Measurements from ENCODE around the gene JPH3. TPM values are rescaled to one million over a fixed set of nuclear protein-coding genes. Genes with fewer than 3 reads are reported as not detected.

The JPH3 gene
- total RNA-seq, 1 experiment from 2014 or later, result 1.4 TPM

GRCh38 chr16:87656328-87656727 is 54.0 kb downstream of the JPH3 start:
- intact Hi-C loops (cut with micrococcal nuclease; ENCODE audit: unreplicated experiment), result no loop called here
- POLR2A ChIA-PET (ENCODE audit: low non-redundant PET), result no interaction called here

DNA sequence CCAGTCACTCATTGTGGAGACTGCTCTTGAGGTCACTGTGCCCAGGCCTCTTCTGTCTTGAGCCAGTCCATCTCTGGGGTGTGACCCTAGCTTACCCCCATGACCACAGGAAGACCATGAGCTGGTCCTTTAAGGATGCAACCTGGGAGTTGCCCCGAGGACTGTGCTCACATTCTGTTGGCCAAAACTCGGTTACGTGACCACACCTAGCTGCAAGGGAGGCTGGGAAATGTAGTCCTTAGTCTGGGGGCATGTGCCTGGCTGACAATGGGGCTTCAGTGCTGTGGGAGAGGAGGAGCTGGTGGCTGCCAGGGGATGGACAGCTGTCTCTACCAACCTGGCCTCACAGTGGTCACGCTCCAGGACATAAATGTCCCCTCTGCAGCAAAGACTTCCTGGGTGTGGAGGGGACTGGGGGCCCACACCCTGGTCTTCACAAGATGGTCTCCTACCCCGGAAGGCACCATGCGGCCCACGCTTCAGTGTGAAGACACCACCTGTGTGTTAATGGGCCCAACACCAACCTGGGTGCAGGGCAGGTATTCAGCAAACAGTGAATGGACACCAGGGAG is 55.4 kb downstream of the JPH3 start:
- Histone ChIP-seq H3K27ac (ENCODE audit: low read depth, low read length, poor library complexity, severe bottlenecking) (no peak overlapping the region), H3K9me3 (ENCODE audit: low read depth, low read length, poor library complexity, severe bottlenecking) (no peaks in the 10 kb centered on the region), H3K36me3 (ENCODE audit: insufficient read depth, low read length, poor library complexity, severe bottlenecking) (no peaks in the 10 kb centered on the region), H3K27me3 (replicated peaks; ENCODE audit: insufficient read depth, low read depth, low read length, poor library complexity) (no peaks in the 10 kb centered on the region), H3K4me1 (ENCODE audit: insufficient read depth, low read length, poor library complexity, severe bottlenecking) (no peaks in the 10 kb centered on the region), H3K4me3 (ENCODE audit: low read depth, low read length, poor library complexity, severe bottlenecking) (no peak overlapping the region)
- intact Hi-C loops (cut with micrococcal nuclease; ENCODE audit: unreplicated experiment), result no loop called here
- POLR2A ChIA-PET (ENCODE audit: low non-redundant PET), result no interaction called here
- BruUV-seq (replicated peaks), result no TSS peak
- TF ChIP-seq EZH2 (IDR thresholded peaks at IDR 0.05; ENCODE audit: borderline replicate concordance, low read depth, low read length, poor library complexity, severe bottlenecking) (no peak), CTCF (conservative IDR thresholded peaks at IDR 0.05; ENCODE audit: low read depth, low read length) (no peak)
- peak; percentile 37 for DNase-seq (ENCODE audit: low spot score)
- CTCF ChIA-PET, result no interaction called here

More at GRCh38 chr16:87656328-87656727, 54.0 kb downstream of the JPH3 start:
- DNase-seq (ENCODE audit: low spot score), result no peak
- Histone ChIP-seq H3K27ac (ENCODE audit: low read depth, low read length, poor library complexity, severe bottlenecking) (no peak overlapping the region), H3K9me3 (ENCODE audit: low read depth, low read length, poor library complexity, severe bottlenecking) (no peaks in the 10 kb centered on the region), H3K27me3 (replicated peaks; ENCODE audit: insufficient read depth, low read depth, low read length, poor library complexity) (no peaks in the 10 kb centered on the region), H3K4me3 (ENCODE audit: low read depth, low read length, poor library complexity, severe bottlenecking) (no peak overlapping the region), H3K4me1 (ENCODE audit: insufficient read depth, low read length, poor library complexity, severe bottlenecking) (no peaks in the 10 kb centered on the region), H3K36me3 (ENCODE audit: insufficient read depth, low read length, poor library complexity, severe bottlenecking) (no peaks in the 10 kb centered on the region)
- CTCF ChIA-PET, result no interaction called here
- TF ChIP-seq EZH2 (IDR thresholded peaks at IDR 0.05; ENCODE audit: borderline replicate concordance, low read depth, low read length, poor library complexity, severe bottlenecking), result no peak
- BruUV-seq (replicated peaks), result no TSS peak

DNA sequence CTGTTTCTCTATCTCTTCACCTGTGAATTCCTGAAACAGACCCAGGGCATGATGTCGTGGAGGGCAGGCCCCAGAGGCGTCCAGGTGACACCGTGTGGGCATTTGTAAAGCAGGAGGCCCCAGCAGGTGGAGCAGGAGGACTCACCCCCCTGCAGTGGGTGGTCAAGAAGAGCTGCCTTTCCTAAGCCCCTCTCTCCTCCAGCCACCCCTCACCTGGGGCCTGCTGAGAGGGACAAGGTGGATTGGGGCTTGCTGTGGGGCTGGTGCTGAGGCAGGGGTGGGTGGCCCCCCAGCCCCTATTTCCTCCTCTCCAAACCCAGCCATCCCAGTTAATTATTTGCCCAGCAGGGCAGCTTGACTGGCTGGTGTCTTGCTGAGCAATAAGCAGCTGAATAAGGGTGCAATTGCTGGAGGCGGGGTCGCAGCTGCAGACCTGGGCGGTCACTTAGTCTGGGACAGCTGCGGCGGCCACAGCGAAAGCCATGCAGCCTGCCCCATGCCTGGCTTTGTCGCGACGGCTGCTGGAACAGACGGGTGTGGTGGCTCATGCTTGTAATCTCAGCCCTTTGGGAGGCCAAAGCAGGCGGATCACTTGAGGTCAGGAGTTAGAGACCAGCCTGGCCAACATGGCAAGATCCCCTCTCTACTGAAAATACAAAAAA is 56.4 kb downstream of the JPH3 start:
- Histone ChIP-seq H3K27ac (ENCODE audit: low read depth, low read length, poor library complexity, severe bottlenecking) (no peak overlapping the region), H3K9me3 (ENCODE audit: low read depth, low read length, poor library complexity, severe bottlenecking) (no peaks in the 10 kb centered on the region), H3K36me3 (ENCODE audit: insufficient read depth, low read length, poor library complexity, severe bottlenecking) (no peaks in the 10 kb centered on the region), H3K27me3 (replicated peaks; ENCODE audit: insufficient read depth, low read depth, low read length, poor library complexity) (no peaks in the 10 kb centered on the region), H3K4me1 (ENCODE audit: insufficient read depth, low read length, poor library complexity, severe bottlenecking) (no peaks in the 10 kb centered on the region), H3K4me3 (ENCODE audit: low read depth, low read length, poor library complexity, severe bottlenecking) (no peak overlapping the region)
- intact Hi-C loops (cut with micrococcal nuclease; ENCODE audit: unreplicated experiment), result no loop called here
- CTCF ChIA-PET, result no interaction called here
- BruUV-seq (replicated peaks), result no TSS peak
- POLR2A ChIA-PET (ENCODE audit: low non-redundant PET), result interaction anchor here (0.6 kb wide), 1 partner anchor 720 kb away, joined by 3 read pairs; no protein-coding TSS in a partner anchor
- no peak for TF ChIP-seq EZH2 (IDR thresholded peaks at IDR 0.05; ENCODE audit: borderline replicate concordance, low read depth, low read length, poor library complexity, severe bottlenecking)
- no peak for TF ChIP-seq CTCF (conservative IDR thresholded peaks at IDR 0.05; ENCODE audit: low read depth, low read length)
- no peak for DNase-seq (ENCODE audit: low spot score)

Measured in A673 (cell line).